Measurements from ENCODE around the gene MCMBP.
"Not testable (repeated sequence)": the region's sequence is repeated elsewhere in the genome, so short reads cannot be mapped to it uniquely, and the experiment has no call there.

- not testable (repeated sequence) for TF ChIP-seq CTCF (IDR thresholded peaks at IDR 0.05); POLR2A (IDR thresholded peaks at IDR 0.05); EP300 (IDR thresholded peaks at IDR 0.05; ENCODE audit: low read depth); POLR2AphosphoS5 (IDR thresholded peaks at IDR 0.05)
Measured at GRCh38 chr10:119888715-119889114, 16.1 kb upstream of the MCMBP start.
